ENCODE measurements around the gene GABARAPL2.
"Not testable (repeated sequence)": the region's sequence is repeated elsewhere in the genome, so short reads cannot be mapped to it uniquely, and the experiment has no call there.

GABARAPL2 gene

DNA sequence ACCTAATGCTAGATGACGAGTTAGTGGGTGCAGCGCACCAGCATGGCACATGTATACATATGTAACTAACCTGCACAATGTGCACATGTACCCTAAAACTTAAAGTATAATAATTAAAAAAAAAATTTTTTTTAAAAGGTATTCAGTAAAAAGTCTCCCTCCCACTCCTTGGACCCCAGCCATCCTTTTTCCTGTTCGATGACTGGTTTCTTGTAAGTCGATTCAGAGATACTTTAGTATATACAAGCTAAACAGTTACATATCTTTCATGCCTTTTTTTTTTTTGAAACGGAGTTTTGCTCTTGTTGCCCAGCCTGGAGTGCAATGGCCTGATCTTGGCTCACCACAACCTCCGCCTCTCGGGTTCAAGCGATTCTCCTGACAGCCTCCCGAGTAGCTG, 25.7 kb downstream of the GABARAPL2 start:
- DNase-seq, result not testable (repeated sequence)

DNA sequence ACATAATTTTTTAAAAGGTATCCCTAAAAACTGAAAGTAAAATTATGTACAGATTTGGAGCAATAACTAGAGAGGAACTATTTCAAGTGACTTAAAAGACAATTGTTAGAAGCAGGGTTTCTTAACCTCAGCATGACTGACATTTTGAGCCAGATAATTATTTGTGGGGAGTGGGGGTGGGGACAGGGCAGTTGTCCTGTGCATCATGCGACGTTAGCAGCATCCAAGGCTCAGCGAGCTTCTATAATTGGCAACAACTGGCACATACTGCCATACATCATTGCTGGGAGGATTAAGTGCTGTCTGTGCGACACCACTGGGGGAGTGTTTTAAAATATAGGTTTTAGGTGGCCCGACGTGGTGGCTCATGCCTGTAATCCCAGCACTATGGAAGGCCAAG, 27.1 kb downstream of the GABARAPL2 start:
- no peak for DNase-seq

DNA sequence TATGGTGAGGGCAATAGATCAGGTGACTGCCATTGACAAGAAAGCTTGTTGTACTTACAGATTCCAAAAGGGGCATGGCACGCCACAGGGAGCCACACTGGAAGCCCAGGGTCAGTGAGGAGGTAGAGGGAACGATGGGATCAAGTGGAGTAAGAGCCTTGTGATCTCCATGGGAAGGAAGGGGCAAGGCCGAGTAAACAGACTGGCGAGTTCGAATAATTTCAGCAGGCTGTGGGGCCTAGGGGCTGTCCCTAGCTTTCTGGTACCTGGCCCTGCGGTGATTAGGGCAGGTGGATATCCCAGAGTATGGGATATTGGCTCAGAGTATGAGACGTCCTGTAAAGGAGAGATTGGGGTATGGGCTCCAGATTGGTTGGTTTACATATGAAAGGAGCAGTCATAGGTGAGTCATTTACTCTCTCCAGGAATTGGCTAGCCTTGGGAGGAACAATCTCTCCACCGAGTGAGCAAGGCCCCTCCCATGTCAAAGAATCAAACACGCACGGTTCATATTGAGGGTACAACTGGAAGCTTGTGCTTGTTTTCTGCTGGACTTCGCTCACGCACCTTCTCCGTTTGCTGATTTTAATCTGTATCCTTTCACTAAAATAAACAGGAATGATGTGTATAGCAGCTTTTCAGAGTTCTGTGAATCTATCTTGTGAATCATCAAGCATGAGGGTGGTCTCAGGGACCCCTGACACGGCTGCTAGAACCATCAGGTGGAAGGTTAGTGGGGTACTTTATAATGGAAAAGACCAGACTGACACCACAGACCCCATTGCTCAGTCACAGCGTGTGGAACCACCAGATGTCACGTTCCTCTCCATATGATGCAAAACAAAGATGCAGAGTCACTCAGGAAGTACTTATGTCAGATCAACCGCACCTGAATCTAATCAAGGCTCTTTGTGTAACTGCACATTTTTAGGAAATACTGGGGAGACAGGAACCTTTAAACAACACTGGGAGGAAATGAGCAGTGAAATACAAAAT, 27.9 kb downstream of the GABARAPL2 start:
- no peak for DNase-seq

DNA sequence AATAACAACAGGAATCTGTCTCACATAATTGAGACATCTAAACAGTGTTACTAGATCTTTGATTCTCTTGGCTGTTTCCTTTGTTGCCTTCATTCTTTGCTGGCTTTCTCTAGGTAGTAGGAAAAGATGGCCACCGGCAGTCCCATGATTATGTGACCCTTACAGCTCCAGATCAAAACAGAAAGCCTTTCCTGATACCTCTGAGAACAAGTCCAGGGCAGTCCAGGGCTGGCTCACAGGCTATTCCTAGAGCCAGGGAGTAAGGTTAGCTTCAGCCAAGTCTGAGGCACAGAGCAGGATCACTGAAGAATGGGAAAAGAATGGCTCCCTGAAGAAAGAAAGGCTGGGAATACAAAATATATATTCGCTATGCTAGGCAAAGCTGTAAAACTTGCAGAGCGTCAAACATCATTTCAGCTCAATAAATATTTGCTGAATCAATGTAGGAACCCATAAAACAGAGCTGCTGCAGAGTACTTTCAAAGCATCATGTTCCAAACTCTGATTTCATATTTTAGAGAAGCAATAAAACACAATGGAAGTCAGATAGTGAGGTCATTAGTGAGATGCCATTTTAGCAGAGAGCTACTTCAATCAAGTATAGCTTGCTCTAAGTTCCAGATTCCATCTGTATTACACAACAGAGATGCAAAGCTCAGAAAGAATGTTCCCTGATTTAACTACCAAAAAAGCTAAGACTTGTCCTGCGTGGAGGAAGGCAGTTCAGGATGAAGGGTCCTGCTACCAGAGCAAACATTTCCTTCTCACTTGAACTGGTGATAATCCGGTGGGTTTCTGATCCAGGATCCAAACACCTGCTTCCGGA, 33.5 kb downstream of the GABARAPL2 start:
- no peak for DNase-seq

DNA sequence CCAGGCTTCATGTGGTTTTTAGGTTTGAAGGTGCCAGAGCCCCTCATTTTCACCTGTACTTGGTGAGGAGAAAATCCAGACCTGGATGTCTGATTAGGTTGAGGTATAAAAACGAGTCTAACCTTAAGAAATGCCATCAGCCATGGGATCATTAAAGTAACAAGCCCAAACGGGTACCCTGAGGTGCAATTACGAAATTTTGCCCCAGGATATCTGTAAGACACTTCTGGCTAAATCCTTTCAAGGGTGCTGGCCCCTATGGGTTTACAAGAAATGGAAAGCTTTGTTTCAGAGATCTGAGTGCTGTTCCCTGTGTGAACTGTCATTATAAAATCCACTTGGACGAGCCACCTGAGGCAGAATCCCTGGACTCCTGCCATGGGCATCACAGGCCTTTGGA, 37.1 kb downstream of the GABARAPL2 start:
- DNase-seq, result no peak

DNA sequence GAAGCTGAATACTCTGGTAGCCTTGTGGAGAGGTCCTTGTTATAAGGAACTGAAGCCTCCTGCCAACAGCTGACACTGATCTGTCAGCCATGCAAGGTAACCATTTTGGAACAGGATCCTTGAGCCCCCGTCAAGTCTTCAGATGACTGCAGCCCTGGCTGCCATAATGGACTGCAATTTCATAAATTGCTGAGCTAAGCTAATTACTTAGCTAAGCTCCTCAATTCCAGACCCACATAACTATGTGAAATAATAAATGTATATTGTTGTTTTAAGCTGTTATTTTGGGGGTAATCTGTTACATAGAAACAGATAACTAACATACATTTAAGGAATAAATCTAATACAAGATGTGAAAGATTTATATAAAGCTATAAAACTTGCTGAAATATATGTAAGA, 40.3 kb downstream of the GABARAPL2 start:
- no peak for DNase-seq

DNA sequence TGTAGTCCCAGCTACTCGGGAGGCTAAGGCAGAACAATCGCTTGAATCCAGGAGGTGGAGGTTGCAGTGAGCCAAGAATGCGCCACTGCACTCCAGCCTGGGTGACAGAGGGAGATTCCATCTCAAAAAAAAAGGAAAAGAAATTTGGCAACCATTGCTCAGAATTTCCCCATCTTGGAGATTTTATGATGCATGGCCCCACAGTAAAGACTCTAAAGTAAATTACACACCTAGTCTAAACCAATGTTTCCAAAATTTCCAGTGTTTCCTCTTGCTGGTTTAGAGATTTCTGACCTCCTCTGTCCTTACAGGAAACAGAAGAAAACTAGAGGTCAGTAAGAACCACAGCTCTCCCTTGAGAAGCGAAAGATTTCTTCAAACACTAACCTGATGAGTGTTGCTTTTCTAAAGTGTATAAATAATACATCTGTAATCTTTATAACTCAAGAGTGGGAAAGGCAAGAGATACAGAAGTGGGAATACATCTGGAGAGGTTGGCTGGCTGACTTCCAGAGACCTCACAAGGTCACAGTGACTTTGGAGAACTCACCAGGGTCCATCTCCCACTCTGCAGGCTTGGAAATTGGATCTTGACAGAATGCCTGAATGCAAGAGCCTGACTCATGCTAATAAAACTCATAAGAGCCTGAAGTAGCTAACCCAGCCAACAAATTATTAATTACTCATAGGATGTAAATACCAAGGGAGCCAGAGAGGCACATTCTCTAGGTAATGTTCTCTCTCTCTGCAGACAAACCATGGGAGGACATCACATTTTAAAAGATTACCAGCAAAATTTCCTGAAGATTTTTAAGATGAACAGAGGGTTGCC, 48.1 kb downstream of the GABARAPL2 start:
- no peak for DNase-seq

DNA sequence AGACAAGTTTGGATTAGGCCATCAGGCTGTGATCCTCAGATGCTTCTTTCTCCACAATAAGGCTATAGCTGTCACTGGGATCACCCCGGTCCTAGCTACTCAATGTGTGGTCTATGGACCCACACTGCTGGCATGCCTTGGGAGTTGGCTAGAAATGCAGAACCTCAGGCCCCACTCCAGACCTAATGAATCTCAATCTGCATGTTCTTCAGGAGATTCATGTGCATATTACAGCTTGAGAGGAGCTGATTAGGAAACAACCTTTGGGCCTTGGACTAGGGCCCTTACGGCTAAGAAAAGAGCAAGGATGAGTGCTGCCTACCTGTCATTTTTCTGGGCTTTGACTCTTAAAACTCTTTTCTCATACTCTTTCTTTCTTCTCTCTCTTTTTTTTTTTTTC, 49.4 kb downstream of the GABARAPL2 start:
- no peak for DNase-seq

DNA sequence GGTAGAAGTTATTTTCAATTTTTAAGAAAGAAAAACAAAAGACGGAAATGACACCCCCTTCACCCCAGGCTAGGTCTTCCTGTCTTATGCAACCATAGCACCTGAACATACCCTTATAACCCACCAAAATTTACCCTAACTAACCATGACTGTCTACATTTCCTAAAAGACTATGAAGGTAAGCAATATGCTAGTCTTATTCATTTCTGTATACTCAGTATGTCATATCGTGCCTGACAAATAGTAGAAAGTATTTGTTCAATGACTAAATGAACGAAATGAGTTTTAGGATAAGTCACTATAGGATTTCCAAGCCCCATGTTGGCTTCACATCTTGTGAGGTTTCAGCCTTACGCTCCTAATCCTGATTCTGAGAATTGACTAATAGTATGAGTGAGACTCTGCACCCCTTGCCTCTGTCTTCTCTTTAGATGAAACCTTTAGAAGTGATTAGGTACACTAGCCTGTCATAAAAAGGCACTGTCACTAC, 50.4 kb downstream of the GABARAPL2 start:
- no peak for DNase-seq

DNA sequence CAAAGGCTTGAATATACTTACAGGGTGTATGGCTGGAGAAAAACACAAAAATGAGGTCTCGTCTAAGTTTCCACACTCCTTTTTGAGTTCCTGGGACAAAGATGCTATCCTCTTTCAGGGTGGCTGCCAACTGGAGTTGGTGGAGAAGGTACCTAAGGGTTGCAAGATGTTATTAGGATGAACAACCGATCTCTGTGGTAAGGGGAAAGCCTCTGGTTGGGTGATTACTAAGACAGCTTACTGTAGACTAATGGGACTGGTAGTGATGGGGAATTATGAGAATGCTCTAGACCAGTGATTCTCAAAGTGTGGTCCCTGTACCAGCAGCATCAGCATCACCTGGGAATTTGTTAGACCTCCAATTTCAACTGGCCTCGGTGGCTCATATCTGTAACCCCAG, 50.9 kb downstream of the GABARAPL2 start:
- no peak for DNase-seq

DNA sequence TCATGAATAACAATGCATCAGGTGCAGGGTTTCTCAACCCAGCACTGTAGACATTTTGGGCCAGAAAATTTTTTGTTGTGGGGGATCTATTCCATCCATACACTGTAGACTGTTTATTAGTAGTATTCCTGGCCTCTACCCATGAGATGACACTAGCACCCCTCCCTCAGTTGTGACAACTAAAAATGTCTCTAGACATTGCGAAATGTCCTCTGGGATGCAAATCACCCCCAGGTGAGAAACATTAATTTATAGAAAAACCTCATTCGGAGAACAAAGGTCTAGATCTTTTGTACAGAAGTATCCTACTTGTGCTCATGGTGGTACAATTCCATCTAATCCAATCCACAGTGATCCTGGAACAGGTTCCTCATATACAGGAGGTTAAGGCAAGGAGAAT, 52.6 kb downstream of the GABARAPL2 start:
- no peak for DNase-seq

DNA sequence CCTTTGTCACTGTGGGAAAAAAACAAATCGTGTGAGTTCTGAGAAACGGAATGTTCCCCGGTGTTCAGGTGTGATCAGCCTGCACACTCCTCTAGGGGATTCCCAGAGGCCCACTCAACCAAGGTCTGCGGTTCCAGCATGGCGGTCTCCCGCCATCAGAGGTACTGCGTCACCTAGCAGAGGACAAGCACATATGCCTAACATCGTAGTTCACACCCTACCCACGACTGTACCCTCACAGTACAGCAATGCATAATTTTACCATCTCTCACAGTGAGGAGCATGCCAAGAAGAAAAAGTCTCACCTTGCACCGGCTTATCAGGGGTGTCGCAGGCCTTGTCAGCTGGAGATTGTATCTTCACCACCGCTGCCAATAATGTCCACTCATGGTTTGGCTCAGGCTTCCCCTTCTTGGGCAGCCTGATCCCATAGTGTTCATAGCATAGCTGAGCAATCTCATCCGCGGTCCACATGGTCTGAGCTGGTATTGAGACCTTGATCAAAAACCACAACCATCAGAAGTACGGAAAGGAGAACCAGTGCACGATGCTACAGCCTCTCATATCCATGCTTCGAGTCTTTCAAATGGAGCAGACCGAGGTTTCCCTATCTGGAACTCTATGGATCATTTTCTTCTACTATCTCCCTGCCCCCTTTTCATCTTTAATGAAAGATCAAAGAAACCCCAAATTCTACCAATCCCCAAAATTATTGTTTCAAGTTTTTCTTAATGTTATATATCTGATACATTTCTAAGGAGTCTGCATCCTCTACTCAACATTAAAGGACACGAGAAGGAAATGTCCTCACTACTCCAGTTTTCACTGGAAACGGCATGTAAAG, 54.4 kb downstream of the GABARAPL2 start:
- DNase-seq, result no peak

DNA sequence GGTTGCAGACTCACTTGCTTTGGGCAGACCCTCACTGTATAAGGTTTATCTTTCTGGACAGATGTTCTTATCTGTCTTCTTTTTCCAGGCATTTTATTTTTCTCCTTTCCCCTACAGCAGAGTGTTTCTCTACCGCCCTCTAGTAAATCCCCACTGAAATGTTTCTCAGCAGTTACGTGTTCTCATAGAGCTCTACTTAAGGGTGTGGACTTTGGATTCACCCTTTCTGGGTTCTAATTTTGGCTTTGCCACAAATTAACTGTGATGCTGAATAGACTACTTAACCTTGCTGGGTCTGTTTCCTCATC, 54.9 kb downstream of the GABARAPL2 start:
- peak in 1 of 2 experiments; percentile 45 for DNase-seq

DNA sequence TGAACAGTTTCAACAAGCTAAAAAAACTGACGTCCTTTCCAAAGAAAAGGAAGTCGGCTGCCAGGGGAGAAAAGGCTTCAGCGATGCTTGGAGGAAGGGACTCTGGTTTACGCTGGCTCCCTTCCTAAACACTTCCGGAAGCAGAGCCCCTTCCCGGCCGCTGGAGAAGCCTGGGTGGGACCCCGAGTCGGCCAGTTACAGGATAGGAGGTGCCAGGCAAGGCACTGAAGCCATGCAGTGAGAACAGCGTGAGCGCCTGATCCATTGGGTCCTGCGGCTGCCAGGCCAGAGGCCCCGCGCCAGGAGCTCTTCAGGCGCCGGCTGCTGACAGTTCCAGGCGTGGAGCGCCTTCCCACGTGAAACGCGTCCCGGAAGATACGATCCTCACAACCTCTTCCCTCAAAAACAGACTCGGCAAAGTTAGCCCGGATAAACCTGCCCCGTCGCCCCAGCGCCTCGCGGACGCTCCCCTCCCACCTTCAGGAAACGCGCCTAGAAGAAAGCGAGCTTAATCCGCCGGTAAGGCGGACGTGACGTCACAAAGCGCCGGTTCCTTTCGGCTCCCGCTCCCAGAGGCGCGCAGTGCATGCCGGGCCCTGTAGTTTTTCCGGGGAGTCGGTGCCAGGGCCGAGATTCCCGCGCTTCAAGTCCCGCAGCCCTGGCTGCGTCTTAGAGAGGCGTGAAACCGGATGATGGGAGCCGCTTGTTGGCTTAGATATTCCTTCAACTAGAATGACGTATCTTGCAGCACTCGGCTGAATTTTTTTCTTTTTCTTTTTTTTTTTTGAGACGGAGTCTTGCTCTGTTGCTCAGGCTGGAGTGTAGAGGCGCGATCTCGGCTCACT, 56.8 kb downstream of the GABARAPL2 start, which contains the start of gene ADAT1:
Gene ADAT1 (minus strand): TSS at position 521 of the 845 bp plus-strand sequence. CDS start 2,482 bp downstream, outside the sequence.
- peak; percentile 96 to 97 for DNase-seq

DNA sequence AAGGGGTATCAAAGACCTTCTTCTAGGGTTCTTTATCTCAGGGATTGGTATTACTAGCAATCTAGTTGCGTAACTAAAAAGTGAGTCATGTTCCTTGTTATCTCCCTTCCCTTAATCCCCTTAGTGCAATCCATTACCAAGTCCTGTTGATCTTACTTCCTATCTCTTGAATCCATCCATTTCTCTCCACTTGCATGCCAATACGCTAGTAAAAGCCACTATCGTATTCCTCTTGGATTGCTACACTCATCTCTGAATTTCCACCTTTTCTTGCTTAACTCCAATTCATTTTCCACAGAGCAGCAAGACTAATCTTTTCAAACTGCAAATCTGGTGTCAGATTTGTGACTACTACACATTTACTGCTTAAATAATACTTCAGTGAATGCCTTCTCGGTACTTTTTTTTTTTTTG, 58.7 kb downstream of the GABARAPL2 start:
- peak in 1 of 2 experiments; percentile 23 for DNase-seq

DNA sequence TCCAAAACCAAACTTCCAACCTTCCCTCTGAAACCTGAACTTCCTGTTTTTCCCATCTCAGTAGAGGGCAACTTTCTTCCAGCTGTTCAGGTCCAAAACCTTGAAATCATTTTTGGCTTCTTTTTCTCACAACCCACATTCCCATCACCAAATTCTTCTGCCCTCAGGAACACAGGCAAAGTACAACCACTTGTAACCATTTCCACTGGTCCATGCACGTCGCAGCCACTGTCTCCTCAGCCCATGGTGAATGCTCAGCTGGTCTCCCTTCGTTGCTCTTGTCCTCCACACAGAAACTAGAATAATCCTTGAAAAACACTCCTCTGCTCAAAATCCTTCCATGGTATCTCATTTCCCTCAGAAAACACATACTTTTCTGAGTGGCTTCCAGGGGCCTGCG, 60.6 kb downstream of the GABARAPL2 start:
- DNase-seq, result no peak
